DOHH2 (cell line): ENCODE results near the gene P3H2.

Source experiments
- H3F3A ChIP-seq: fragments of 200-600 bp; sonication (generic), shearing (Covaris generic); 2 replicates; pipeline ENCODE4 v1.6.0; 2016; ENCODE audit warnings: antibody characterized with exemption, mild to moderate bottlenecking; ENCODE audit not compliant: control insufficient read depth, insufficient read depth
- H3K27ac ChIP-seq: fragments of 200-600 bp; sonication (generic); 2 replicates; pipeline ENCODE4 v1.5.1; 2014; ENCODE audit warnings: low read depth, mild to moderate bottlenecking, low read length, moderate library complexity
- H3K27me3 ChIP-seq: fragments of 200-600 bp; sonication (generic); 2 replicates; pipeline ENCODE4 v1.6.1; 2014; ENCODE audit warnings: mild to moderate bottlenecking, low read length, mixed read lengths; ENCODE audit not compliant: control insufficient read depth
- H3K36me3 ChIP-seq: fragments of 200-600 bp; sonication (generic); 2 replicates; pipeline ENCODE4 v1.6.1; 2014; ENCODE audit warnings: mild to moderate bottlenecking, low read length, moderate library complexity, mixed read lengths; ENCODE audit not compliant: control insufficient read depth
- H3K4me1 ChIP-seq: fragments of 200-600 bp; sonication (generic); 2 replicates; pipeline ENCODE4 v1.6.1; 2014; ENCODE audit warnings: mild to moderate bottlenecking, low read length, mixed read lengths; ENCODE audit not compliant: control insufficient read depth
- H3K4me2 ChIP-seq: fragments of 200-600 bp; sonication (generic); 2 replicates; pipeline ENCODE4 v1.6.0; 2014; ENCODE audit warnings: mild to moderate bottlenecking, low read length, moderate library complexity
- H3K4me3 ChIP-seq: fragments of 200-600 bp; sonication (generic); 2 replicates; pipeline ENCODE4 v1.5.1; 2014; ENCODE audit warnings: mild to moderate bottlenecking, low read length, mixed read lengths
- H3K79me2 ChIP-seq: fragments of 200-600 bp; sonication (generic); 2 replicates; pipeline ENCODE4 v1.6.1; 2014; ENCODE audit warnings: mild to moderate bottlenecking, low read length, mixed read lengths; ENCODE audit not compliant: control insufficient read depth
- H3K9me2 ChIP-seq: fragments of 200-600 bp; sonication (generic); replicated peaks from 2 replicates; pipeline ENCODE4 v1.6.1; 2014; ENCODE audit warnings: mild to moderate bottlenecking, low read length, mixed read lengths; ENCODE audit not compliant: control insufficient read depth
- H3K9me3 ChIP-seq: fragments of 200-600 bp; sonication (generic); 2 replicates; pipeline ENCODE4 v1.6.1; 2014; ENCODE audit warnings: antibody characterized with exemption, low read length, mixed read lengths; ENCODE audit not compliant: control insufficient read depth, insufficient read depth
- H4K20me1 ChIP-seq: fragments of 200-600 bp; sonication (generic); 2 replicates; pipeline ENCODE4 v1.6.0; 2014; ENCODE audit warnings: low read depth, mild to moderate bottlenecking, antibody characterized with exemption, low read length, moderate library complexity; ENCODE audit not compliant: control insufficient read depth, insufficient read depth
- CTCF ChIP-seq: fragments of 200-600 bp; sonication (generic); IDR thresholded peaks from one replicate; pipeline ENCODE4 v1.5.1; 2014; ENCODE audit warnings: antibody characterized with exemption, mild to moderate bottlenecking, low read depth, low read length; ENCODE audit not compliant: poor library complexity, severe bottlenecking
- EZH2phosphoT487 ChIP-seq: fragments of 200-600 bp; sonication (generic); IDR thresholded peaks from 2 replicates; pipeline ENCODE4 v1.6.1; 2017; ENCODE audit warnings: borderline replicate concordance, mild to moderate bottlenecking, antibody characterized with exemption, low read length, moderate library complexity, mixed read lengths

Gene P3H2

DNA sequence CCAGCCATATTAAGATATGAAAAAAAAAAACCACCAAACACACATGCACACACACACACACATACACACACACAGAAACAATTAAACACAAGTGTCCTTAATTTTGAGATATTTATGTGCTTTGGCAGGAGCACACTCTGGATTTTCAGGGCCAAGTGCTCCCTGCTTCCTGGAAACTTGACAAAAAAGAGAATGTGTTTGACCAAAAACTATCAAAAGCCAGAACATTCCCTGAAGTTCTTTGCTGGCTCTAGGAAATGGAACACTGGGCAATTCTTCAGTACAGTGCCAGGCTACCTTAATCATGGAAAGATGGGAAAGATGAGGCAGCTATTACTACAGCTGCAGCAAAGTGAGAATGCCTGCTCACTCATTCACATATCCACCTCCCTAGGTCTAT lies 44.6 kb downstream of the P3H2 start:
- Histone ChIP-seq H3K27ac (no peak overlapping the region), H3K9me2 (no peaks in the 10 kb centered on the region), H3F3A (no peaks in the 10 kb centered on the region), H3K9me3 (no peaks in the 10 kb centered on the region), H3K4me1 (no peaks in the 10 kb centered on the region), H3K4me3 (no peak overlapping the region), H3K79me2 (no peaks in the 10 kb centered on the region), H3K27me3 (no peaks in the 10 kb centered on the region), H3K36me3 (no peaks in the 10 kb centered on the region), H4K20me1 (no peaks in the 10 kb centered on the region), H3K4me2 (no peak overlapping the region)
- TF ChIP-seq CTCF (no peak), EZH2phosphoT487 (no peak)

- H3F3A ChIP-seq: no peaks in the 10 kb centered on the region
- H3K4me2 ChIP-seq: no peak overlapping the region
- no peaks in the 10 kb centered on the region for H3K4me1 ChIP-seq
- no peaks in the 10 kb centered on the region for H3K36me3 ChIP-seq
- no peaks in the 10 kb centered on the region for H3K79me2 ChIP-seq
- no peak overlapping the region for H3K4me3 ChIP-seq
- no peaks in the 10 kb centered on the region for H3K27me3 ChIP-seq
- TF ChIP-seq EZH2phosphoT487 (no peak), CTCF (no peak)
- no peaks in the 10 kb centered on the region for H4K20me1 ChIP-seq
- H3K27ac ChIP-seq: no peak overlapping the region
- no peaks in the 10 kb centered on the region for H3K9me3 ChIP-seq
- H3K9me2 ChIP-seq: no peaks in the 10 kb centered on the region
Observed at GRCh38 chr3:190074817-190075216, 45.9 kb downstream of the P3H2 start.

- H3K79me2 ChIP-seq: no peaks in the 10 kb centered on the region
- no peaks in the 10 kb centered on the region for H3K9me2 ChIP-seq
- H3K4me3 ChIP-seq: no peak overlapping the region
- H3K9me3 ChIP-seq: no peaks in the 10 kb centered on the region
- no peaks in the 10 kb centered on the region for H3F3A ChIP-seq
- H3K4me2 ChIP-seq: no peak overlapping the region
- H4K20me1 ChIP-seq: no peaks in the 10 kb centered on the region
- TF ChIP-seq CTCF (no peak), EZH2phosphoT487 (no peak)
- no peak overlapping the region for H3K27ac ChIP-seq
- H3K4me1 ChIP-seq: no peaks in the 10 kb centered on the region
- no peaks in the 10 kb centered on the region for H3K27me3 ChIP-seq
- no peaks in the 10 kb centered on the region for H3K36me3 ChIP-seq
Observed at GRCh38 chr3:190073264-190074008, 47.3 kb downstream of the P3H2 start.
